C4-2B (cell line): ENCODE results near the gene RNF227.

Experiments used
- CTCF ChIP-seq: fragments of 450-650 bp; conservative IDR thresholded peaks from 2 replicates; pipeline ENCODE4 v1.5.1; 2017; ENCODE audit warnings: mild to moderate bottlenecking
- ZFX ChIP-seq: fragments of 450-650 bp; IDR thresholded peaks from 2 replicates; pipeline ENCODE4 v1.6.1; 2017

GRCh38 chr17:7885367-7886226 lies 30.5 kb downstream of the RNF227 start:
- TF ChIP-seq CTCF (no peak), ZFX (no peak)
